NCI-H82 (cell line): ENCODE measurements around the gene PIP5K1C.

Experiments
- DNase-seq: peaks from one replicate; lab custom pipeline; 2025; lab: John Stamatoyannopoulos, UW

PIP5K1C gene

GRCh38 chr19:3609779-3610719 lies 90.2 kb downstream of the PIP5K1C start:
- DNase-seq = no peak

- DNase-seq = no peak
Observed at GRCh38 chr19:3608750-3609322, 91.4 kb downstream of the PIP5K1C start.

- DNase-seq = no peak
Observed at GRCh38 chr19:3608079-3608641, 92.1 kb downstream of the PIP5K1C start.

GRCh38 chr19:3607303-3608078 lies 92.8 kb downstream of the PIP5K1C start:
- peak; percentile 31 for DNase-seq

GRCh38 chr19:3606690-3607289 lies 93.5 kb downstream of the PIP5K1C start, which contains the start of gene TBXA2R:
Gene TBXA2R (minus strand): TSS chr19:3606875. CDS start chr19:3600634, 6,241 bp downstream.
- DNase-seq = peak; percentile 69

- DNase-seq = peak; percentile 20
Observed at GRCh38 chr19:3606174-3606689, 94.0 kb downstream of the PIP5K1C start.

DNA sequence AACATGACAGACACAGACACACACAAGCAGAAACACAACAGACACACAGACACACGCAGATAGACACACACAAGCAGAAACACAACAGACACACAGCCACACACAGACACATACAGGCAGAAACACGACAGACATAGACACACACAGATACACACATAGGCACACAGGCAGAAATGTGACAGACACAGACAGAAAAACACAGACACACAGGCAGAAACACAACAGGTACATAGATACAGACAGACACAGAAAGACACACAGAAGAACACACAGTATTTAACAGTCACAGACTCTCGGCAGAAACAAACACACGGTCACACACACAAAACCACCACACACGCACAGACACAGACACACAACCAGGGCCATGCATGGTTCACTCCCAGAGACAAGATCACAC lies 94.5 kb downstream of the PIP5K1C start:
- no peak for DNase-seq

DNA sequence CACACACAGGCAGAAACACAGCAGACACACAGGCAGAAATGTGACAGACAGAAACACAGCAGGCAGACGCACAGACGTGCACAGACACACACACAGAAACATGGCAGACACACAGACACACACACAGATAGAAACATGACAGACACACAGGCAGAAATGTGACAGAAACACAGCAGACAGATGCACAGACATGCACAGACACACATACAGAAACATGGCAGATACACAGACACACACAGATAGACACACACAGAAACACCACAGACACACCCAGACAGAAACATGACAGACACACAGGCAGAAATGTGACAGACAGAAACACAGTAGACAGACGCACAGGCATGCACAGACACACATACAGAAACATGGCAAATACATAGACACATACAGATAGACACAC lies 94.9 kb downstream of the PIP5K1C start:
- DNase-seq = no peak

DNA sequence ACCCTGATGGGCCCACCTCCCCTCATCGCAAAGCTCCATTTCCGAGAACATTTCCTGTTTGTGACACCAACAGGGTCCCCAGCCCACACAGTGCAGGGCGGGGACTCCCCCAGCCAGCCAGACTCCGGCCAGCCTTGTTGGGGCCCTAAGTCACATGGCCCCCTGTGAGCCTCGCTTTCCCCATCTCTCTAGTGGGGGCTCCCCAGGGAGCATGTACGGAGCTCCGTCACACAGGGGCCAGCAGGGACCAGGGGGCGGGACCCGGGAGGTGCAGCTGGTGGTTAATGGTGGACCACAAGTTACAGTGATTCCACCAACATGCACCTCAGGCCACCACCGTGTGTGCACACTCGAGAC lies 95.3 kb downstream of the PIP5K1C start:
- no peak for DNase-seq

DNA sequence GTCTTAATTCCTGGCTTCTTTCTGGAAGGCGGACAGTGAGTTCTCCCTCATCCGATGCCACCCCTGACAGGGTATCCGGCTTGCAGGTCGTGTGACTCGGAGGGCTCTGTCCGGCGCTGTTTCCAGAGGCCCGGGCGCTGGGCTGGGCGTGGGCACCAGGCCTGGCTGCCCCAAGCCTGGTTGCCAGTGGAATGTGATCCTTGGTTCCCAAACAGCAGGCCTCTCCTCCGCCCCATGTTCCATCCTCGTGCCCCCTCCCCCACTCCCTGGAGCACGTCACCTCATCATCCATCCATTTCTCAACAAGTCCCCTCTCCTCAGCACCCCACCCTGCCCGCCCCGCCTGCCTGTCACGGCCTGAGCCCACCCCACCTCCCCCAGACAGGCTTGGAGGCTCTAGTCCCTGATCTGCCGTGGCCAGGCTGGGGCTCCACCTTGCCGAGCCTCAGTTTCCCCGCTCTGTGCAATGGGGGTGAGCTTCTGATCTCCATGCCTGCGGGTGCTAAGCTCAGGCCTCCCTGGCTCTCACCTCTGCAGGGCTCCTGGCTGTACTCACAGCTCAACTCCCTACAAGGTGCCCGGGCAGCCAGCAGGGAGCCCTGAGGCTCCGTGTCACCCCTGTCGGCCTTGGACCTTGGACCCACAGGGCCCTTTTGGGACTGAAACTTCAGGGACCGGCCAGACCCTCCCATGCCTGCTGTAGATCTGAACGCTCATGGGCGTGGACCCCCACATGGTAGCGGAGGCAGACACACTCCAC lies 95.9 kb downstream of the PIP5K1C start:
- no peak for DNase-seq

DNA sequence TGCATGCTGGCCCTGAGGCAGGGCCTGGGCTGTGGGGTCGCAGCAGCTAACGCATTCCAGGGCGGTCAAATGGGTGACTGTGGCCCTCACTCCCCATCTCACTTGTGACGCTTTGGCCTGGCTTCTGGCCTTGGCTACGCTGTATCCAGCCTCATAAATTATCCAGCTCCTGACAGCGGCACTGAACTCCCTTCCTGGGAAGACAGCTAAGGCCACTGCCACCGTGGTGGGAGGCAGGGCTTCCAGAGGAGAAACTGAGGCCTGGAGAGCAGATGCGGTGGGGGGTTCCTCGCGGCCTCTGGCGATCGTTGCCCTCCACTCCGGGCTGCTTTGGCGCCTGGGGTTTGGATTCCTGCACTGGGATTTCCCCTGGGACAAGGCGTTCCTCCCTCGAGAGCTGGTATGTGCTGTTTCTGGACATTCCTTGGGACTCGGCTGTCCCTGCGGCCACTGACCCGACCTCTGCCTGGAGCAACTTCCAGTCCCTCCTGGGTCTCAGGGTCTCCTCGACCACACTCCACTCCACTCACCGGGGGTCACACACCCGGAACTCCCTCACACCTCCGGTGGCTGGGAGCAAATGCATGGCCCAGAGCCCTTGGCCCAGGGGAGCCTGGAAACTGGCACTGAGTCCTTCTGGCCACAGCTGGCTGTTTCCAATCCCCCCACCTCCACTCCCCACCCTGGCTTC lies 97.0 kb downstream of the PIP5K1C start:
- DNase-seq = no peak

DNA sequence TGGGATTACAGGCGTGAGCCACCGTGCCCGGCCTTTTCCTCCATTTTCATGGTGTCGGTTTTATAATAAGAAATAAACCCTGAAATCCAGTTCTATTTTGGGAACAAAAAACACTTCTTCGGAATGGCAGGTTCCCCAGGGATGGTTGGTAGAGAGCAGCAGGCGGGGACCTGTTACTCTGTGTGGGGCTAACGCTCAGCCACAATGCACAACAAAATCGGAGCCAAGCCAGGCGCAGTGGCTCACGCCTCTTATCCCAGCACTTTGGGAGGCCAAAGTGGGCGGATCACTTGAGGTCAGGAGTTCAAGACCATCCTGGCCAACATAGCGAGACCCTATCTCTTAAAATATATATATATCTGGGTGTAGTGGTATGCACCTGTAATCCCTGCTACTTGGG lies 99.2 kb downstream of the PIP5K1C start:
- DNase-seq = no peak

GRCh38 chr19:3599776-3600187 lies 100.5 kb downstream of the PIP5K1C start:
- DNase-seq = no peak

GRCh38 chr19:3595521-3596061 lies 104.7 kb downstream of the PIP5K1C start:
- DNase-seq = no peak

DNA sequence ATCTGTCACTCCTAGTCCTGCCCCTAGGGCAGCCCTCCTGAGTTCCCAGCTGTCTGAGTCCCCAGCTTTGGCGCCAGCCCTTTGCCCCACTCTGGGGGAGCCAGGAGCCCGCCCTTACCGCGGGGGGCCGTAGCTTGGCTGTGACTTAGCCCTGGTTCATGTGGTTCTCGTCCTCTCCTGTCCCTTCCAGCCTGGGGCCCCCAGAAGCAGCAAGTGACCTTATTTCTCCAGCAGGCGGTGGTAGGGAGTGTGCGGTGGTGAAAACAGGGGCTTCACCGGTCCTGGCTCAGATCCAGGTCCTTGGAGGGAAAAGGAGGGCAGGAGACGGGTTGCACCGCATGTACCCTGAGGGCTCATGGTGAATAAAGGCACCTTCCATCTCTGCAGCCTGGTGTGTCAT lies 107.1 kb downstream of the PIP5K1C start:
- DNase-seq = no peak

- no peak for DNase-seq
Observed at GRCh38 chr19:3591876-3592613, 108.2 kb downstream of the PIP5K1C start.

- no peak for DNase-seq
Observed at GRCh38 chr19:3590991-3591659, 109.1 kb downstream of the PIP5K1C start.

- DNase-seq = no peak
Observed at GRCh38 chr19:3589949-3590348, 110.3 kb downstream of the PIP5K1C start.

GRCh38 chr19:3589439-3589838 lies 110.8 kb downstream of the PIP5K1C start:
- no peak for DNase-seq
